Measurements from ENCODE around the gene BCOR. TPM values are rescaled to one million over a fixed set of nuclear protein-coding genes. Genes with fewer than 3 reads are reported as not detected.

The BCOR gene
- total RNA-seq, 1 donor from 2014 or later: 37.3 TPM

DNA sequence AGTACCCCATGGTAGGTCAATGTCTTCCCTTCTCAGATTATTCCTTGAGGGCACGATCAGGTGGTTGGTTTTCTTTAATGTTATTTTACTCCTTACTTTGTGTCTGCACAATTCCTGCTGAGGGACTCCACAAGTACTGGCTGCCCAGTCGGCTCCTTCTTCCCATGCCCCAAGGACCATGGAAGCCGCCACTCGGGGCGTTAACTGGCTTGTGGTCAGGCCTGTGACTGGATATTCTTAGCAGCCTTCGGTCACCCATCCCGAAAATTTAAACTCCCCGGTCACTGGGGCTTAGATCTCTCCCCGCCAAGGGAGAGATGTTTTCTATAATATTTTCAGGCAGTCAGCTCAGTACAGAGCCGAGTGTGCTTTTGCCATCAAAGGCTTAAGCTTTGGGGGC is 24.7 kb upstream of the BCOR start:
- Mint-ChIP-seq H3K9me3 (peaks cover 4% of the 10 kb centered on the region), H3K27me3 (no peaks in the 10 kb centered on the region), H3K27ac (no peak overlapping the region), H3K4me1 (ENCODE audit: unreplicated experiment) (no peaks in the 10 kb centered on the region), H3K4me3 (no peak overlapping the region), H3K36me3 (peaks cover 8% of the 10 kb centered on the region)
- DNase-seq (ENCODE audit: extremely low spot score, unreplicated experiment): no peak
- TF ChIP-seq, protein P1, sequence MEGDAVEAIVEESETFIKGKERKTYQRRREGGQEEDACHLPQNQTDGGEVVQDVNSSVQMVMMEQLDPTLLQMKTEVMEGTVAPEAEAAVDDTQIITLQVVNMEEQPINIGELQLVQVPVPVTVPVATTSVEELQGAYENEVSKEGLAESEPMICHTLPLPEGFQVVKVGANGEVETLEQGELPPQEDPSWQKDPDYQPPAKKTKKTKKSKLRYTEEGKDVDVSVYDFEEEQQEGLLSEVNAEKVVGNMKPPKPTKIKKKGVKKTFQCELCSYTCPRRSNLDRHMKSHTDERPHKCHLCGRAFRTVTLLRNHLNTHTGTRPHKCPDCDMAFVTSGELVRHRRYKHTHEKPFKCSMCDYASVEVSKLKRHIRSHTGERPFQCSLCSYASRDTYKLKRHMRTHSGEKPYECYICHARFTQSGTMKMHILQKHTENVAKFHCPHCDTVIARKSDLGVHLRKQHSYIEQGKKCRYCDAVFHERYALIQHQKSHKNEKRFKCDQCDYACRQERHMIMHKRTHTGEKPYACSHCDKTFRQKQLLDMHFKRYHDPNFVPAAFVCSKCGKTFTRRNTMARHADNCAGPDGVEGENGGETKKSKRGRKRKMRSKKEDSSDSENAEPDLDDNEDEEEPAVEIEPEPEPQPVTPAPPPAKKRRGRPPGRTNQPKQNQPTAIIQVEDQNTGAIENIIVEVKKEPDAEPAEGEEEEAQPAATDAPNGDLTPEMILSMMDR (conservative IDR thresholded peaks at IDR 0.05): no peak

DNA sequence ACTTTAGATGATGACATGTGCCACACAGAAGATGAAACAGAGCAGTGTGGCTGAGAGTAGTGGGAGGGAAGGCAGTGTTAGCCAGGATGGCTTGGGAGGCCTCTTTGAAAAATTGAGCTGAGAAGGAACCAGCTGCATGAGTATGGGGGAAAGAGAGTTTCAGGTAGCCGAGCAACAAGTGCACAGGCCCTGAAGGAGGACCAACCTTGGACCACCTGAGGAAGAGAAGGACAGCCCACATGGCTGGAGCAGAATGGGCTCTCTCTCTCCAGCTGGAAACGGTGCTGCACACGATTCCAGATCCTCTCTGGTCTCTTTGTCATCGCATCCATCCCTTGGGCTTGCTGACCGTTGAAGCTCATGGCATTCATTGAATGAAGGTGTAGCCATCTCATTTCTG is 23.9 kb upstream of the BCOR start:
- Mint-ChIP-seq H3K27me3 (no peaks in the 10 kb centered on the region), H3K36me3 (peaks cover 4% of the 10 kb centered on the region), H3K9me3 (no peaks in the 10 kb centered on the region), H3K4me1 (ENCODE audit: unreplicated experiment) (peaks cover 5% of the 10 kb centered on the region), H3K4me3 (no peak overlapping the region), H3K27ac (no peak overlapping the region)
- no peak for DNase-seq (ENCODE audit: extremely low spot score, unreplicated experiment)
- TF ChIP-seq, protein P1 (conservative IDR thresholded peaks at IDR 0.05): no peak

DNA sequence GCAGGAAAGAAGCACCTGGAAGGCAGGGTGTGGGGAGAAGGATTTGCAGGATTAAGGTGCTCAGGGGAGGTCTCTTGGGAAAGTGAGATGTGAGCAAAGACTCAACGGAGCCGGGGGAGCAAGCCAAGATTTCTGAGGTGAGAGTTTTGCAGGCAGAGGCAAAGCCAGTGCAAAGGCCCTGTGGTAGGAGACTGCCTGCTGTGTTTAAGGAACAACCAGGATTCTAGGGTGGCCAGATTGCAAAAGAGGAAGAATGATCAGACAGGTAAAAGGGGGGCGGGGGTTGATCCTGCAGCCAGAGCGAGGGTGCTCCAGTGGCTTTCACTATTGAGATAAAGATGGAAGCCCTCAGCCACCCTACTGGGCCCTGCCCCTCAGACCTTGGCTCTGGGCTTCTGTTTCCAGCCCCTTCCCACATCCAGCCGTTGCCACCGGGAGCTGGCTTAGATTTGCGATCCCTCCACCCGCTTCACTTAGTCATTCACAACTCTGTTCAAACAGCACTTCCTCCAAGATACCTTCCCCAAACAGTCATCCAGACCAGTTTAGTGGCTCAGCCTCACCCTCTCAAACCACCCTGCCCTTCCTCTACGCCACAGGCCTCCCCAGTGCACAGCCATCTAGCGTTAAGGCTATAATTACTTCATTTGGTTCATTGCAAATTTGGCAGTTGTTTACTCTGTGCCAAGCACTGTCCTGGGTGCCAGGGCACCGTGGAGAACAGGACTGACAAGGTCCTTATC is 23.3 kb upstream of the BCOR start:
- Mint-ChIP-seq H3K4me3 (no peak overlapping the region), H3K4me1 (ENCODE audit: unreplicated experiment) (peaks cover 5% of the 10 kb centered on the region), H3K9me3 (no peaks in the 10 kb centered on the region), H3K27ac (no peak overlapping the region), H3K36me3 (peaks cover 4% of the 10 kb centered on the region), H3K27me3 (no peaks in the 10 kb centered on the region)
- TF ChIP-seq, protein P1 (conservative IDR thresholded peaks at IDR 0.05): no peak
- no peak for DNase-seq (ENCODE audit: extremely low spot score, unreplicated experiment)

DNA sequence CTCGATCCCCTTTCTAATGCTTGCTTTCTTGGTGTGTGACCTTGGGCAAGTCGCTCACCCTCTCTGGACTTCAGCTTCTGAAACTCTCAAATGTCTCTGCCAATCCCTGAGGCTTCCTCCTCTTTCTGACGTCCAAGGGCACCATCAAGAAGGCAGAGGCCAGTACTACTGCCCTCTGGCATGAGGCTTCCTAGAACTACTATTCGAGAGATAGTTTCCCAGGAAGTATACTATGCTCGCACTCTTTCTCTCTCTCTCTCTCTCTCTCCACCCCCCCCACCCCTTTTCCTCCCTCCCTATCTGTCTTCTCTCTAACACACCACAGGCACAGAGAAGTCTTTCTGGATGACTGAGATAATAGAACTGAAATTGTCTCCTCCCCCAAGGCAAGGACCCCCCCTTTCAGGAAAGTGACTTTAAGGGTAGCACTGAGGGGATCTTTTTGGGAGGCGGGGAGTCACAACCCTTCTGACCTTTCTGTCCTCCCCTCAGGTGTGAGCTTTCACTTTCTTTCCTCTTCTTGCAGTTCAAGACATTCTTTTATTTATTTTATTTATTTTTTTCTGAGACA is 20.0 kb upstream of the BCOR start:
- H3K4me3 Mint-ChIP-seq: no peak overlapping the region
- no peak for DNase-seq (ENCODE audit: extremely low spot score, unreplicated experiment)
- H3K27ac Mint-ChIP-seq: no peak overlapping the region
- H3K27me3 Mint-ChIP-seq: no peaks in the 10 kb centered on the region
- H3K4me1 Mint-ChIP-seq (ENCODE audit: unreplicated experiment): peaks cover 5% of the 10 kb centered on the region
- TF ChIP-seq, protein P1 (conservative IDR thresholded peaks at IDR 0.05): no peak
- no peaks in the 10 kb centered on the region for H3K36me3 Mint-ChIP-seq
- H3K9me3 Mint-ChIP-seq: no peaks in the 10 kb centered on the region

DNA sequence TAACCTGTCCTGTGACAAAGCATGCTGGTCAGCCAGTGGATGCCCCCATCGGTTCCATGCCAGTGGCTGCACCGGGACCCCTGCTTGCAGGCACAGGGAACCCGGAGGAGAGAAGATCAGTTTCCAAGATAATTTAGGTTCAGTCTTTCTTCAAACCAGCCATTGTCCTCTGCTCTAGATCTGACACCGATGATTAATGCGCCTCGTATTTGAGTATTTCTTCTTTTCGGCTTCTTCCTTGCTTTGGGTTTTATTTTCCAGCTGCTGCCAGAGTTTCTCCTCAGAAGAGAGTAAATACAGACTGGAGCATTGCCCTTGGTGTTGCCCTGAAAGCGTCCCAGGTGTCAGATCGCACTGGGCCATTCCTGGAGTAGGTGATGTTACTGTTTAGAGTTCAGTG is 19.2 kb upstream of the BCOR start:
- no peaks in the 10 kb centered on the region for H3K9me3 Mint-ChIP-seq
- no peaks in the 10 kb centered on the region for H3K27me3 Mint-ChIP-seq
- no peak overlapping the region for H3K27ac Mint-ChIP-seq
- no peak for DNase-seq (ENCODE audit: extremely low spot score, unreplicated experiment)
- H3K4me1 Mint-ChIP-seq (ENCODE audit: unreplicated experiment): peaks cover 9% of the 10 kb centered on the region
- H3K36me3 Mint-ChIP-seq: no peaks in the 10 kb centered on the region
- TF ChIP-seq, protein P1 (conservative IDR thresholded peaks at IDR 0.05): no peak
- no peak overlapping the region for H3K4me3 Mint-ChIP-seq

Data from type B pancreatic cell (in vitro differentiated cells).